AG09309 (cell line): ENCODE results near the gene MS4A13.

ENCODE experiments used
- DNase-seq: peaks from one replicate; pipeline ENCODE4 v3.0.0-alpha.2; 2010; ENCODE audit warnings: low read depth
- H3K4me3 ChIP-seq: 2 replicates; pipeline ENCODE4 v1.5.1; 2011; ENCODE audit warnings: mild to moderate bottlenecking, low read depth, low read length, moderate library complexity; ENCODE audit not compliant: control insufficient read depth
- CTCF ChIP-seq: IDR thresholded peaks from 2 replicates; pipeline ENCODE4 v1.5.1; 2011; ENCODE audit warnings: mild to moderate bottlenecking, low read depth, low read length, inconsistent platforms; ENCODE audit not compliant: insufficient read depth, control insufficient read depth; ENCODE audit errors: missing control alignments

MS4A13 gene

GRCh38 chr11:60570970-60571369 lies 55.8 kb downstream of the MS4A13 start:
- no peak overlapping the region for H3K4me3 ChIP-seq
- DNase-seq: no peak
- TF ChIP-seq CTCF: no peak

GRCh38 chr11:60589611-60590010 lies 74.4 kb downstream of the MS4A13 start:
- TF ChIP-seq CTCF: no peak
- no peak overlapping the region for H3K4me3 ChIP-seq
- DNase-seq: no peak
